DOHH2 (cell line): ENCODE results near the gene SYNE1.
"Not testable (repeated sequence)": the region's sequence is repeated elsewhere in the genome, so short reads cannot be mapped to it uniquely, and the experiment has no call there.

ENCODE experiments used
- H3F3A ChIP-seq: fragments of 200-600 bp; sonication (generic), shearing (Covaris generic); 2 replicates; pipeline ENCODE4 v1.6.0; 2016; ENCODE audit warnings: antibody characterized with exemption, mild to moderate bottlenecking; ENCODE audit not compliant: control insufficient read depth, insufficient read depth
- H3K27ac ChIP-seq: fragments of 200-600 bp; sonication (generic); 2 replicates; pipeline ENCODE4 v1.5.1; 2014; ENCODE audit warnings: low read depth, mild to moderate bottlenecking, low read length, moderate library complexity
- H3K27me3 ChIP-seq: fragments of 200-600 bp; sonication (generic); 2 replicates; pipeline ENCODE4 v1.6.1; 2014; ENCODE audit warnings: mild to moderate bottlenecking, low read length, mixed read lengths; ENCODE audit not compliant: control insufficient read depth
- H3K36me3 ChIP-seq: fragments of 200-600 bp; sonication (generic); 2 replicates; pipeline ENCODE4 v1.6.1; 2014; ENCODE audit warnings: mild to moderate bottlenecking, low read length, moderate library complexity, mixed read lengths; ENCODE audit not compliant: control insufficient read depth
- H3K4me1 ChIP-seq: fragments of 200-600 bp; sonication (generic); 2 replicates; pipeline ENCODE4 v1.6.1; 2014; ENCODE audit warnings: mild to moderate bottlenecking, low read length, mixed read lengths; ENCODE audit not compliant: control insufficient read depth
- H3K4me2 ChIP-seq: fragments of 200-600 bp; sonication (generic); 2 replicates; pipeline ENCODE4 v1.6.0; 2014; ENCODE audit warnings: mild to moderate bottlenecking, low read length, moderate library complexity
- H3K4me3 ChIP-seq: fragments of 200-600 bp; sonication (generic); 2 replicates; pipeline ENCODE4 v1.5.1; 2014; ENCODE audit warnings: mild to moderate bottlenecking, low read length, mixed read lengths
- H3K79me2 ChIP-seq: fragments of 200-600 bp; sonication (generic); 2 replicates; pipeline ENCODE4 v1.6.1; 2014; ENCODE audit warnings: mild to moderate bottlenecking, low read length, mixed read lengths; ENCODE audit not compliant: control insufficient read depth
- H3K9me2 ChIP-seq: fragments of 200-600 bp; sonication (generic); replicated peaks from 2 replicates; pipeline ENCODE4 v1.6.1; 2014; ENCODE audit warnings: mild to moderate bottlenecking, low read length, mixed read lengths; ENCODE audit not compliant: control insufficient read depth
- H3K9me3 ChIP-seq: fragments of 200-600 bp; sonication (generic); 2 replicates; pipeline ENCODE4 v1.6.1; 2014; ENCODE audit warnings: antibody characterized with exemption, low read length, mixed read lengths; ENCODE audit not compliant: control insufficient read depth, insufficient read depth
- H4K20me1 ChIP-seq: fragments of 200-600 bp; sonication (generic); 2 replicates; pipeline ENCODE4 v1.6.0; 2014; ENCODE audit warnings: low read depth, mild to moderate bottlenecking, antibody characterized with exemption, low read length, moderate library complexity; ENCODE audit not compliant: control insufficient read depth, insufficient read depth
- EZH2phosphoT487 ChIP-seq: fragments of 200-600 bp; sonication (generic); IDR thresholded peaks from 2 replicates; pipeline ENCODE4 v1.6.1; 2017; ENCODE audit warnings: borderline replicate concordance, mild to moderate bottlenecking, antibody characterized with exemption, low read length, moderate library complexity, mixed read lengths
- TF ChIP-seq, protein P1 (sequence below): fragments of 200-600 bp; sonication (generic); IDR thresholded peaks from one replicate; pipeline ENCODE4 v1.5.1; 2014; ENCODE audit warnings: antibody characterized with exemption, mild to moderate bottlenecking, low read depth, low read length; ENCODE audit not compliant: poor library complexity, severe bottlenecking

SYNE1 gene

DNA sequence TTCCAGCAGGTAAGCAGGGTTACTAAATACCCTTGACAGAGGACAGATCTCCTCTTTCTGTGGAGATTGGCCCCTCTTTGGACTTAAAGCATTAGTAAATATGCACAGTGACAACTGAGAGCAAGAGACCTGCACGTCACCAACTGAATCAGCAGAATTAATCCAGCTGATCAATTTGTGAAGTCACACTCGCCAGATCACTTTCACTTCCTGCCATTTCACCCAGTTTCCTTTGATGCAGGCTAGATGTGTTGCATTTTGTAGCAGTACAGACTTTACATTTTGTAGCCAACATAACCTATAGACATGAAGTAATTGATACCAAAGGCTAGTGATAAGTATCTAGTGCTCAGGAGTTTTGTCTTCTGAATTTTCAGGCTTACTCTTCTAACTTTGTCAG lies 11.9 kb downstream of the SYNE1 start:
- no peaks in the 10 kb centered on the region for H3K79me2 ChIP-seq
- H3F3A ChIP-seq = no peaks in the 10 kb centered on the region
- H3K4me3 ChIP-seq = no peak overlapping the region
- H3K4me2 ChIP-seq = no peak overlapping the region
- no peaks in the 10 kb centered on the region for H3K36me3 ChIP-seq
- H3K4me1 ChIP-seq = no peaks in the 10 kb centered on the region
- H3K27me3 ChIP-seq = no peaks in the 10 kb centered on the region
- TF ChIP-seq, protein P1, sequence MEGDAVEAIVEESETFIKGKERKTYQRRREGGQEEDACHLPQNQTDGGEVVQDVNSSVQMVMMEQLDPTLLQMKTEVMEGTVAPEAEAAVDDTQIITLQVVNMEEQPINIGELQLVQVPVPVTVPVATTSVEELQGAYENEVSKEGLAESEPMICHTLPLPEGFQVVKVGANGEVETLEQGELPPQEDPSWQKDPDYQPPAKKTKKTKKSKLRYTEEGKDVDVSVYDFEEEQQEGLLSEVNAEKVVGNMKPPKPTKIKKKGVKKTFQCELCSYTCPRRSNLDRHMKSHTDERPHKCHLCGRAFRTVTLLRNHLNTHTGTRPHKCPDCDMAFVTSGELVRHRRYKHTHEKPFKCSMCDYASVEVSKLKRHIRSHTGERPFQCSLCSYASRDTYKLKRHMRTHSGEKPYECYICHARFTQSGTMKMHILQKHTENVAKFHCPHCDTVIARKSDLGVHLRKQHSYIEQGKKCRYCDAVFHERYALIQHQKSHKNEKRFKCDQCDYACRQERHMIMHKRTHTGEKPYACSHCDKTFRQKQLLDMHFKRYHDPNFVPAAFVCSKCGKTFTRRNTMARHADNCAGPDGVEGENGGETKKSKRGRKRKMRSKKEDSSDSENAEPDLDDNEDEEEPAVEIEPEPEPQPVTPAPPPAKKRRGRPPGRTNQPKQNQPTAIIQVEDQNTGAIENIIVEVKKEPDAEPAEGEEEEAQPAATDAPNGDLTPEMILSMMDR = no peak
- no peak overlapping the region for H3K27ac ChIP-seq
- no peaks in the 10 kb centered on the region for H3K9me2 ChIP-seq
- H3K9me3 ChIP-seq = no peaks in the 10 kb centered on the region
- no peaks in the 10 kb centered on the region for H4K20me1 ChIP-seq

DNA sequence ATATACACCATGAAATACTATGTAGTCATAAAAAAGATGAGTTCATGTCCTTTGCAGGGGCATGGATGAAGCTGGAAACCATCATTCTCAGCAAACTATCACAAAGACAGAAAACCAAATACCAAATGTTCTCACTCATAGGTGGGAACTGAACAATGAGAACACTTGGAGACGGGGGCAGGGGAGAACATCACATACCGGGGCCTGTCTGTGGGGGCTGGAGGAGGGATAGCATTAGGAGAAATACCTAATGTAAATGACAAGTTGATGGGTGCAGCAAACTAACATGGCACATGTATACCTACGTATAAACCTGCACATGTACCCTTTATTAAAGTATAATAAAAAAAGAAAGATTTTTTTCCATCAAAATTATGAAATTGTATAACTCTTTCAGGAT lies 22.4 kb downstream of the SYNE1 start:
- H3K36me3 ChIP-seq, H3K9me2 ChIP-seq, H3K9me3 ChIP-seq, H3K79me2 ChIP-seq, H3F3A ChIP-seq, H3K4me1 ChIP-seq, H3K4me3 ChIP-seq, H3K4me2 ChIP-seq, H3K27me3 ChIP-seq, H4K20me1 ChIP-seq, H3K27ac ChIP-seq: not testable (repeated sequence)

DNA sequence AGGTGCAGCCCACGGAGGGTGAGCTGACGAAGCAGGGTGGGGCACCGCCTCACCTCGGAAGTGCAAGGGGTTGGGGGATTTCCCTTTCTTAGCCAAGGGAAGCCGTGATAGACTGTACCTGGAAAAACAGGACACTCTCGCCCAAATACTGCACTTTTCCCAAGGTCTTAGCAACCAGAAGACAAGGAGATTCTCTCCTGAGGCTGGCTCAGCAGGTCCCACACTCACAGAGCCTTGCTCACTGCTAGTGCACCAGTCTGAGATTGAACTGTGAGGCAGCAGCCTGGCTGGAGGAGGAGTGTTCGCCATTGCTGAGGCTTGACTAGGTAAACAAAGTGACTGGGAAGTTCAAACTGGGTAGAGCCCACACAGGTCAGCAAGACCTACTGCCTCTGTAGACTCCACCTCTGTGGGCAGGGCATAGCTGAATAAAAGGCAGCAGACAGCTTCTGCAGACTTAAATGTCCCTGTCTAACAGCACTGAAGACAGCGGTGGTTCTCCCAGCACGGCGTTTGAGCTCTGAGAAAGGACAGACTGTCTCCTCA lies 28.0 kb downstream of the SYNE1 start:
- Histone ChIP-seq H4K20me1 (no peaks in the 10 kb centered on the region), H3K4me1 (0 out of 2 replicates have a peak, but pooled peaks cover 4% of the 10 kb centered on the region), H3K36me3 (no peaks in the 10 kb centered on the region), H3K4me3 (no peak overlapping the region), H3K27ac (no peak overlapping the region), H3F3A (no peaks in the 10 kb centered on the region), H3K9me3 (no peaks in the 10 kb centered on the region), H3K27me3 (no peaks in the 10 kb centered on the region), H3K4me2 (no peak overlapping the region), H3K79me2 (no peaks in the 10 kb centered on the region), H3K9me2 (no peaks in the 10 kb centered on the region)
- TF ChIP-seq, protein P1 = no peak
- TF ChIP-seq EZH2phosphoT487 = no peak

DNA sequence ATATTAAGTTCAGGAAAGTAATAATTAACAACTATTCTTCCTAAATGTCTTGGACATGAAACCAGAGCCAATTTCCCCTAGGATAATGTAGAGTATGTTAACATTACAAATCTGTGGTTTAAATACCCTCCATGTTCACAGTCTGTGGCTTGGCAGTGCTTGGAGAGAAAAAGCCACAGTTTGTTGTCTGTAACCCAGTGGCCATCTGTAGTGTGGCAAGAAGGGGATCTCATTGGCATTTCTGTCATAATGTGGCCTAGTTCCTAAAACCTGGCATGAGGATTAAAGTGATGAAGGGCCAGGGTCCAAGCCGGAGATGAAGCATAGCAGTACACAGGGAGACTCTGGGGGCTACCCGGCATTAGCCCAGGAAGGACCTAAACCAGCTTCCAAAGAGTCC lies 31.2 kb downstream of the SYNE1 start:
- Histone ChIP-seq H3F3A (no peaks in the 10 kb centered on the region), H3K27ac (no peak overlapping the region), H3K9me3 (no peaks in the 10 kb centered on the region), H3K79me2 (no peaks in the 10 kb centered on the region), H4K20me1 (no peaks in the 10 kb centered on the region), H3K27me3 (no peaks in the 10 kb centered on the region), H3K4me3 (no peak overlapping the region), H3K36me3 (no peaks in the 10 kb centered on the region), H3K4me1 (0 out of 2 replicates have a peak, but pooled peaks cover 4% of the 10 kb centered on the region), H3K9me2 (no peaks in the 10 kb centered on the region), H3K4me2 (no peak overlapping the region)
- TF ChIP-seq EZH2phosphoT487 = no peak
- TF ChIP-seq, protein P1 = no peak
